ENCODE results near the gene GARNL3. TPM values are rescaled to one million over a fixed set of nuclear protein-coding genes. Genes with fewer than 3 reads are reported as not detected.

GARNL3 gene
- total RNA-seq, 1 donor from 2014 or later: 31.4 TPM

DNA sequence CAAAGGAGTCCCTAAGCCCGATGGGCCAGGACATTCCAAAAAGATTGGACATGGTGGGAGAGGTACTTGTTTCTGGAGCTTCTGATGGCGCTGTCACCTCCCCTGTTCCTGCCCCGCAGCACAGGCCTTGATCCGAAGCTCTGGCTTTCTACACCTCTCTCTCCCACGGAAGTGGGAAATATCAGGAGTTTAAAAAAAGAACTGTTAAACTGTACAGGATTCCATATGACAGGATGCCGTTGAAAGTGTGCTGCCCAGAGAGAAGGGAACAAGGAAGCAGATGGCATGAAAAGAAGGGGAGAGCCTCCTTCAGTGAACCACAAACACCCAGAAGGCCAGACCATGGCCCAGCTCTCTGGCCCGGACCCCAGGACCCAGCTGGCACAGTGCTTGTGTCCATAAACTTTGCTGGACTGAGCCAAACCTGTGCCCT is 105.6 kb downstream of the GARNL3 start:
- TF ChIP-seq POLR2A (IDR thresholded peaks at IDR 0.05) (no peak), POLR2AphosphoS5 (IDR thresholded peaks at IDR 0.05; ENCODE audit: insufficient read depth in 1 of 2, low read depth in 1 of 2) (no peak)
- TF ChIP-seq, protein P1, sequence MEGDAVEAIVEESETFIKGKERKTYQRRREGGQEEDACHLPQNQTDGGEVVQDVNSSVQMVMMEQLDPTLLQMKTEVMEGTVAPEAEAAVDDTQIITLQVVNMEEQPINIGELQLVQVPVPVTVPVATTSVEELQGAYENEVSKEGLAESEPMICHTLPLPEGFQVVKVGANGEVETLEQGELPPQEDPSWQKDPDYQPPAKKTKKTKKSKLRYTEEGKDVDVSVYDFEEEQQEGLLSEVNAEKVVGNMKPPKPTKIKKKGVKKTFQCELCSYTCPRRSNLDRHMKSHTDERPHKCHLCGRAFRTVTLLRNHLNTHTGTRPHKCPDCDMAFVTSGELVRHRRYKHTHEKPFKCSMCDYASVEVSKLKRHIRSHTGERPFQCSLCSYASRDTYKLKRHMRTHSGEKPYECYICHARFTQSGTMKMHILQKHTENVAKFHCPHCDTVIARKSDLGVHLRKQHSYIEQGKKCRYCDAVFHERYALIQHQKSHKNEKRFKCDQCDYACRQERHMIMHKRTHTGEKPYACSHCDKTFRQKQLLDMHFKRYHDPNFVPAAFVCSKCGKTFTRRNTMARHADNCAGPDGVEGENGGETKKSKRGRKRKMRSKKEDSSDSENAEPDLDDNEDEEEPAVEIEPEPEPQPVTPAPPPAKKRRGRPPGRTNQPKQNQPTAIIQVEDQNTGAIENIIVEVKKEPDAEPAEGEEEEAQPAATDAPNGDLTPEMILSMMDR (IDR thresholded peaks at IDR 0.05): no peak
- DNase-seq (ENCODE audit: extremely low spot score in 2 of 2): peak in 1 of 2 donors; percentile 42
- intact Hi-C loops (cut with DNase I): no loop called here
- no peaks in the 10 kb centered on the region for H3K4me1 ChIP-seq
- no peaks in the 10 kb centered on the region for H3K36me3 ChIP-seq
- H3K4me3 ChIP-seq: no peak overlapping the region
- H3K9me3 ChIP-seq: no peaks in the 10 kb centered on the region
- H3K27me3 ChIP-seq: no peaks in the 10 kb centered on the region
- no peak overlapping the region for H3K27ac ChIP-seq

DNA sequence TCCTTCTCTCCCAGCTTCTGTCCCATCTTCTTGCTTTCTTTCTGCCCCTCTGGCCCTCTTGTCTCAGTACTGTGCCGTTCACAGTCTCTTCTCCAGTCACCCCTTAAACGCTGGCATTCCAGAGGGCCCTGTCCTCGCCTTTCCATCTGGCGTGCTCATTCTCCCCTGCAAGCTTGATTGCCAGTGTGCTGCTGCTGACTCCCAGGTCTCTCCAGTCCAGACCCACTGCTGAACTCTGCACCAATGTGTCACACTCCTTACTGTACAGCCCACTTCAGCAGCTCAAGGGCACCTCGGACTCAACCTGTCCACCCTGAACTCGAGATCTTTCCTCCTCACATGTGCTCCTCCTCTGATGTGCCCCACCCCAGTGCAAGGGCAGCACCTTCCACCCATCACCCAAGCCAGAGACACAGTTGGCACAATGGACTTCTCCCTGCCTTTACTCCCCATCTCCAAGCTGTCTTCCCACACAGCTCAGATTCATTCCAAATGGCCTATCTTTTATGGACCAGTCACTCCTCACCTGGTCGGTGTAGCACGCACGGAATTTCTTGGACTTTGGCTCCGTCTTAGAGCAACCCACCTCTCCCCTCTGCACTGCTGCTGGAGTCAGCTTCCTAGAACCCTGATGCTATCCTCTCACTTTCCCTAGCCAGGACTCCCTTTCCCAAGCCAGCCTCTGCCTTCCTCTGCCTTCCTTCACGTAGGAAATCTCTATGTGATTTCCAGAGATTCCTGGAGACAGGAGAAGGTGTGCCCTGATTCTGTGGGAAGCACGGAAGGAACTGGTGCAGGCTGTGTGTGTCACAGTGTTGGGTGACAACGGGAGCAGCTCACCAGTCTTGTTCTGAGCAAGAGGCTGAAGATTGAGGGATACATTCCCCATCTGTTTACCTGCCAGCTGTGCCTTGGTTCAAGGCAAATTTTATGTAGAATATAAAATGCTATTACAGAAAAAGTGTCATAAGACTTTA is 106.4 kb downstream of the GARNL3 start:
- intact Hi-C loops (cut with DNase I): no loop called here
- DNase-seq (ENCODE audit: extremely low spot score in 2 of 2): peak in 1 of 2 donors; percentile 84

DNA sequence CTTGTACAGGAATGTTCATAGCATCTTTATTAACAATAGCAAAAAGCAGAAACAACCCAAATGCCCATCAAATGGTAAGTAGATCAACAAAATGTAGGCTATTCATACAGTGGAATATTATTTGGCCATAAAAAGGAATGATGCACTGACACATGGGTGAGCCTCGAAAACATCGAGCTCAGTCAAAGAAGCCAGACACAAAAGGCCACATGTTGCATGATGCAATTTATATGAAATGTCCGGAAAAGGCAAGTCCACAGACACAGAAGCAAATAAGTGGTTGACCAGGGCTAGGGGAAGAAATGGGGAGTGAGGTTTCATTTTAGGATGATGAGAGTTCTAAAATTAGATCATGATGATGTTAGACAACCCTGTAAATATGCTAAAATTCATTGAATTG is 115.9 kb downstream of the GARNL3 start:
- intact Hi-C loops (cut with DNase I): loop anchor here (10.0 kb wide), 1 partner anchor 66 kb away; no protein-coding TSS in a partner anchor
- TF ChIP-seq, protein P1 (IDR thresholded peaks at IDR 0.05): no peak
- TF ChIP-seq POLR2A (IDR thresholded peaks at IDR 0.05): no peak
- no peak for TF ChIP-seq POLR2AphosphoS5 (IDR thresholded peaks at IDR 0.05; ENCODE audit: insufficient read depth in 1 of 2, low read depth in 1 of 2)

More for the DNA sequence above, 106.4 kb downstream of the GARNL3 start:
- Histone ChIP-seq H3K9me3 (no peaks in the 10 kb centered on the region), H3K4me3 (no peak overlapping the region), H3K27ac (no peak overlapping the region), H3K4me1 (no peaks in the 10 kb centered on the region), H3K36me3 (no peaks in the 10 kb centered on the region), H3K27me3 (no peaks in the 10 kb centered on the region)
- TF ChIP-seq POLR2A (IDR thresholded peaks at IDR 0.05) (no peak), POLR2AphosphoS5 (IDR thresholded peaks at IDR 0.05; ENCODE audit: insufficient read depth in 1 of 2, low read depth in 1 of 2) (no peak)
- TF ChIP-seq, protein P1 (IDR thresholded peaks at IDR 0.05): no peak

GRCh38 chr9:127382541-127382940 is 118.0 kb downstream of the GARNL3 start:
- Histone ChIP-seq H3K4me3 (no peak overlapping the region), H3K27ac (no peak overlapping the region), H3K27me3 (no peaks in the 10 kb centered on the region), H3K9me3 (no peaks in the 10 kb centered on the region), H3K4me1 (no peaks in the 10 kb centered on the region), H3K36me3 (no peaks in the 10 kb centered on the region)
- intact Hi-C loops (cut with DNase I): loop anchor here (10.0 kb wide), 1 partner anchor 68 kb away; no protein-coding TSS in a partner anchor
- TF ChIP-seq, protein P1 (IDR thresholded peaks at IDR 0.05): no peak
- TF ChIP-seq POLR2AphosphoS5 (IDR thresholded peaks at IDR 0.05; ENCODE audit: insufficient read depth in 1 of 2, low read depth in 1 of 2): no peak
- TF ChIP-seq POLR2A (IDR thresholded peaks at IDR 0.05): no peak
- DNase-seq (ENCODE audit: extremely low spot score in 2 of 2): no peak

More for the DNA sequence above, 115.9 kb downstream of the GARNL3 start:
- Histone ChIP-seq H3K9me3 (no peaks in the 10 kb centered on the region), H3K36me3 (no peaks in the 10 kb centered on the region), H3K4me1 (no peaks in the 10 kb centered on the region), H3K4me3 (no peak overlapping the region), H3K27ac (no peak overlapping the region), H3K27me3 (no peaks in the 10 kb centered on the region)
- peak in 1 of 2 donors; percentile 18 for DNase-seq (ENCODE audit: extremely low spot score in 2 of 2)

Data from vagina (tissue), 2 donors.